ENCODE measurements around the gene S1PR1. TPM values are rescaled to one million over a fixed set of nuclear protein-coding genes. Genes with fewer than 3 reads are reported as not detected.

Gene S1PR1
- total RNA-seq, 1 experiment from 2014 or later, result 0.24 TPM

DNA sequence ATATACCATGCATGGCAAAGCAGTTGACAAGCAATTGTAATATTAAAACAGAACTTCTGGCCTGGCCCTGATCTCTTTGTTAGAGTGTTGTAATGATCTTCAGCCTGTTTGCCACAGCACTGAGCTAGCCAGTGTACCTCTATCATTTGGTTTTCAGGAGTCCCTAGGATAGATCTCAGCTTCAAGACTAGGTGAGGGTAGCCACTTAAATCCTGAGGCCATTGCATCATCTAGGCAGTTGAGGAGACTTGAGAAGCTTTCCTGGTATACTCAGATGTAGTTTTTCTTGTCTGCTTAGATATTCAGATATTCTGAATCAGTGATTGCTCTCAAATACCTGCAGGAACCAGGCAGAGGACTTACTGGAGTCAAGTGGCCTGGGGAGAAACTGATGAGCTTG lies 14.7 kb downstream of the S1PR1 start:
- no peak overlapping the region for H3K18ac ChIP-seq (ENCODE audit: insufficient read length, low read depth, low read length)
- TF ChIP-seq, protein P1, sequence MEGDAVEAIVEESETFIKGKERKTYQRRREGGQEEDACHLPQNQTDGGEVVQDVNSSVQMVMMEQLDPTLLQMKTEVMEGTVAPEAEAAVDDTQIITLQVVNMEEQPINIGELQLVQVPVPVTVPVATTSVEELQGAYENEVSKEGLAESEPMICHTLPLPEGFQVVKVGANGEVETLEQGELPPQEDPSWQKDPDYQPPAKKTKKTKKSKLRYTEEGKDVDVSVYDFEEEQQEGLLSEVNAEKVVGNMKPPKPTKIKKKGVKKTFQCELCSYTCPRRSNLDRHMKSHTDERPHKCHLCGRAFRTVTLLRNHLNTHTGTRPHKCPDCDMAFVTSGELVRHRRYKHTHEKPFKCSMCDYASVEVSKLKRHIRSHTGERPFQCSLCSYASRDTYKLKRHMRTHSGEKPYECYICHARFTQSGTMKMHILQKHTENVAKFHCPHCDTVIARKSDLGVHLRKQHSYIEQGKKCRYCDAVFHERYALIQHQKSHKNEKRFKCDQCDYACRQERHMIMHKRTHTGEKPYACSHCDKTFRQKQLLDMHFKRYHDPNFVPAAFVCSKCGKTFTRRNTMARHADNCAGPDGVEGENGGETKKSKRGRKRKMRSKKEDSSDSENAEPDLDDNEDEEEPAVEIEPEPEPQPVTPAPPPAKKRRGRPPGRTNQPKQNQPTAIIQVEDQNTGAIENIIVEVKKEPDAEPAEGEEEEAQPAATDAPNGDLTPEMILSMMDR (conservative IDR thresholded peaks at IDR 0.05), result no peak
- no peak overlapping the region for H2BK20ac ChIP-seq (ENCODE audit: low read depth, low read length, poor library complexity, severe bottlenecking)
- no peak overlapping the region for H2BK12ac ChIP-seq (ENCODE audit: insufficient read length, low read depth, low read length)
- no peak overlapping the region for H3K9ac ChIP-seq (ENCODE audit: extremely low read depth, insufficient read length, low read length)
- no peaks in the 10 kb centered on the region for H3K23me2 ChIP-seq (ENCODE audit: insufficient read length, low read depth, low read length, poor library complexity, severe bottlenecking)
- H2AFZ ChIP-seq (ENCODE audit: low read length), result no peak overlapping the region
- no peaks in the 10 kb centered on the region for H3K79me1 ChIP-seq (ENCODE audit: insufficient read depth, low read depth, low read length, poor library complexity, severe bottlenecking)
- Mint-ChIP-seq H3K36me3 (ENCODE audit: insufficient read depth in 1 of 3, low read depth in 3 of 3) (no peaks in the 10 kb centered on the region), H3K27me3 (ENCODE audit: low read depth) (no peaks in the 10 kb centered on the region; the same call in 1 of the 2 replicates), H3K4me3 (no peak overlapping the region), H3K4me1 (no peaks in the 10 kb centered on the region; a peak in 1 of 4 replicates), H3K27ac (no peak overlapping the region), H3K9me3 (no peaks in the 10 kb centered on the region)
- H3K4me1 ChIP-seq (ENCODE audit: insufficient read depth, low read length), result no peaks in the 10 kb centered on the region; the same call in 1 of the 2 replicates
- no peak overlapping the region for H3K27ac ChIP-seq (ENCODE audit: insufficient read length, low read depth, low read length)
- H2AK5ac ChIP-seq (ENCODE audit: insufficient read length, low read length), result no peak overlapping the region
- H2BK15ac ChIP-seq (ENCODE audit: low read depth, low read length), result no peak overlapping the region
- H4K5ac ChIP-seq (ENCODE audit: insufficient read length, low read depth, low read length), result no peak overlapping the region
- no peak overlapping the region for H4K91ac ChIP-seq (ENCODE audit: insufficient read length, low read depth, low read length)
- no peaks in the 10 kb centered on the region for H3K27me3 ChIP-seq (ENCODE audit: insufficient read depth, low read length)
- no peak overlapping the region for H3K4ac ChIP-seq (ENCODE audit: low read depth, low read length)
- no peaks in the 10 kb centered on the region for H3K79me2 ChIP-seq (ENCODE audit: insufficient read depth, low read length)
- no peak overlapping the region for H2BK120ac ChIP-seq (ENCODE audit: low read depth, low read length, poor library complexity, severe bottlenecking)
- H4K8ac ChIP-seq (replicated peaks; ENCODE audit: insufficient read length, low read depth, low read length), result no peak overlapping the region
- H3K14ac ChIP-seq (ENCODE audit: insufficient read depth, low read length), result no peak overlapping the region
- no peaks in the 10 kb centered on the region for H4K20me1 ChIP-seq (ENCODE audit: control insufficient read depth, insufficient read depth, insufficient read length)
- no peak overlapping the region for H3K4me2 ChIP-seq (ENCODE audit: insufficient read depth, insufficient read length, low read length)
- no peak overlapping the region for H2BK5ac ChIP-seq (ENCODE audit: insufficient read length, low read length)
- no peak overlapping the region for H3K56ac ChIP-seq (ENCODE audit: insufficient read length, low read depth, low read length)
- H3K23ac ChIP-seq (ENCODE audit: insufficient read length, low read depth, low read length), result no peak overlapping the region
- no peak for DNase-seq
- H3K9me3 ChIP-seq (ENCODE audit: control insufficient read depth, low read depth, low read length), result no peaks in the 10 kb centered on the region
- no peak overlapping the region for H3T11ph ChIP-seq (ENCODE audit: low read length)

Measured in H9 (cell line).